SJCRH30 (cell line): ENCODE results near the gene SIX2. TPM values are rescaled to one million over a fixed set of nuclear protein-coding genes. Genes with fewer than 3 reads are reported as not detected.

Source experiments
- DNase-seq, 2 experiments: peaks; one replicate each; pipeline ENCODE4 v3.0.0-alpha.2; 2015 to 2020
- H3K27ac ChIP-seq: fragments of 250-450 bp; sonication (Bioruptor Pico); 2 replicates; pipeline ENCODE4 v1.5.1; 2020; ENCODE audit warnings: mild to moderate bottlenecking, moderate library complexity
- H3K27me3 ChIP-seq: fragments of 250-450 bp; sonication (Bioruptor Pico); 2 replicates; pipeline ENCODE4 v1.5.1; 2020; ENCODE audit warnings: mild to moderate bottlenecking, moderate library complexity
- H3K36me3 ChIP-seq: fragments of 250-450 bp; sonication (Bioruptor Pico); 2 replicates; pipeline ENCODE4 v1.5.1; 2020; ENCODE audit warnings: mild to moderate bottlenecking, moderate library complexity
- H3K4me1 ChIP-seq: fragments of 250-450 bp; sonication (Bioruptor Pico); 2 replicates; pipeline ENCODE4 v1.5.1; 2020; ENCODE audit warnings: mild to moderate bottlenecking, moderate library complexity
- H3K4me3 ChIP-seq: fragments of 250-450 bp; sonication (Bioruptor Pico); 2 replicates; pipeline ENCODE4 v1.5.1; 2020; ENCODE audit warnings: mild to moderate bottlenecking, moderate library complexity
- H3K9me3 ChIP-seq: fragments of 250-450 bp; sonication (Bioruptor Pico); replicated peaks from 2 replicates; pipeline ENCODE4 v1.5.1; 2020; ENCODE audit warnings: mild to moderate bottlenecking, moderate library complexity
- total RNA-seq: library from RNA; depleted of rRNA; stranded (reverse); fragments of >200 nt; shearing (Covaris generic); gene quantifications from 2 replicates; pipeline ENCODE4 v1.2.3, GENCODE V29; 2014

The SIX2 gene
- total RNA-seq, 1 experiment from 2014 or later, result 51.9 TPM

DNA sequence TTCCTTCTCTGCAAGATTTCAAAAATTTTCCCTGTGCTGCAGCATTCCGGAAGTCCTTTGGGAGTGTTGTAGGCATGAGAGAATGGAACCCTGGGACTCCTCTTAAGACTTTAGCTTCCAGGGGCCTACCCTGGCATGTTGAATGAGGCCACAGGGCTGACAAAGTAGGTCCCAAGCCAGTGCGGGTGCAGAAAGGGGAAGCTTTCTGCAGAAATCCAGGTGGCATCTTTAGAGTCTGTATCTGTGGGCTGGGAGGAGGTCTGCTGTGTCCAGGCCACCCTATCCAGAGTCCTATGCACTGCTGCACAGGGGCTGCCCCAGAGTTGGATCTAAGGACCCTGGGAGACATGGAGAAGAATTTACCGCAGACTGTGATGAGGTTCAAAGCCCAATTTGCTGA is 1.9 kb upstream of the SIX2 start:
- no peaks in the 10 kb centered on the region for H3K9me3 ChIP-seq
- peak overlapping the region; percentile 83 for H3K4me3 ChIP-seq
- H3K27ac ChIP-seq, result no peak overlapping the region; the same call in 1 of the 2 replicates
- no peak for DNase-seq
- peaks cover under 1% of the 10 kb centered on the region for H3K36me3 ChIP-seq
- no peaks in the 10 kb centered on the region for H3K27me3 ChIP-seq
- H3K4me1 ChIP-seq, result peaks cover 13% of the 10 kb centered on the region

DNA sequence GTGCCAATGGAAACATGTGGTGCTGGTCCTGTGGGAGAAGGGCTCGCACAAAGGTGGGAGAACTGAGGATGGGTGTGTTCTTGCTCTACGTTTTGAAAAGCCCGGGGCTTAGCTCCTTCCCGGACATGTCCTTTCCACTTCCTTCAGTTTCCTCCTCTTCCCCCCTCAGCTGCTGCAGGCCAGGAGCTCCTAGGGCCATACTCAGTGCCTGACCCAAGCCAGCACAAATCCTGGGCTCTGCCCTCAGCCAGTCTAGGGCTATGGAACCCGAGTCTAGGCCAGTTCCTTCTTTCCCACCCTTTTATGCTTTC is 1.4 kb upstream of the SIX2 start:
- Histone ChIP-seq H3K27ac (peak overlapping the region; percentile 70), H3K4me1 (peaks cover 13% of the 10 kb centered on the region), H3K27me3 (no peaks in the 10 kb centered on the region), H3K4me3 (peak overlapping the region; percentile 83), H3K9me3 (no peaks in the 10 kb centered on the region), H3K36me3 (peaks cover 5% of the 10 kb centered on the region)
- peak; percentile 55 to 64 for DNase-seq

DNA sequence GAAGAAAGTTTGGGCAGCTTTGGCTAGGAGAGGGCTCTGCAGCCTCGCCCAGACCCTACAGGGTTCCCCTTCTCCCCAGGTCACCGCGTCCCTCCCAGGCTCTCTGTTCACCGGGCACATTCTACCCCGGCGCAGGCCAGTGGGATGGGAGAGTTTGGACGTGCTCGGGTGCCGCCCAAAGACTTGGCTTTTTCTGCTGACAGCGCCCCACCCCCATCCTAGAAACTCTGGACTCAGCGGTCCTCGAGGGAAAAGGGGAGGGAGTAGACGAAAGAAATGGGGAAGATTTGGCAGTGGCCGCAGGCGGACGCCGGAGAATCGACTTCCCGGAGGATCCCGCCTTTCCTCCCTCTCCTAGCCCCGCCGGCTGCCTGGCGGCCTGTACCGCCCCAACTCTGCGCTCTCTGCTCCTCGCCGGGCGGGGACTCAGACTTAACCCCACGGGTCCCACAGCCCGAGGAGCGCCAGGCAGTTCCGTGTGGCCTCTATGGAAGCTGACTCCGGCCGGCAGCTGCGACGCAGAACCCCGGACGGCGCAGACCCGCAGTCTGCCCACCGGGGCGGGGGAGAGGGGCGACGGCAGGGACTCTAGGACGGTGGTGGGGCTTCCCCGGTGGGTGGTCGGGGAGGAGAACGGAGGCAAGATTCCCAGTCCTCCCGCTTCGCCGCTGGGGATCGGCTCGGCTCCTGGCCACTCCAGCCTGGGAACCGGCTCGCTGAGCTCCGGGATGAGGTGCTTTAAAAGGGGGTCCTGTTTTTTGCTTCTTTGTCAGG is 863 bp upstream of the SIX2 start:
- Histone ChIP-seq H3K4me3 (peak overlapping the region; percentile 83), H3K4me1 (peaks cover 13% of the 10 kb centered on the region), H3K9me3 (no peaks in the 10 kb centered on the region), H3K27ac (peak overlapping the region; percentile 70), H3K36me3 (peaks cover 10% of the 10 kb centered on the region), H3K27me3 (no peaks in the 10 kb centered on the region)
- DNase-seq, result peak; percentile 88 to 91

DNA sequence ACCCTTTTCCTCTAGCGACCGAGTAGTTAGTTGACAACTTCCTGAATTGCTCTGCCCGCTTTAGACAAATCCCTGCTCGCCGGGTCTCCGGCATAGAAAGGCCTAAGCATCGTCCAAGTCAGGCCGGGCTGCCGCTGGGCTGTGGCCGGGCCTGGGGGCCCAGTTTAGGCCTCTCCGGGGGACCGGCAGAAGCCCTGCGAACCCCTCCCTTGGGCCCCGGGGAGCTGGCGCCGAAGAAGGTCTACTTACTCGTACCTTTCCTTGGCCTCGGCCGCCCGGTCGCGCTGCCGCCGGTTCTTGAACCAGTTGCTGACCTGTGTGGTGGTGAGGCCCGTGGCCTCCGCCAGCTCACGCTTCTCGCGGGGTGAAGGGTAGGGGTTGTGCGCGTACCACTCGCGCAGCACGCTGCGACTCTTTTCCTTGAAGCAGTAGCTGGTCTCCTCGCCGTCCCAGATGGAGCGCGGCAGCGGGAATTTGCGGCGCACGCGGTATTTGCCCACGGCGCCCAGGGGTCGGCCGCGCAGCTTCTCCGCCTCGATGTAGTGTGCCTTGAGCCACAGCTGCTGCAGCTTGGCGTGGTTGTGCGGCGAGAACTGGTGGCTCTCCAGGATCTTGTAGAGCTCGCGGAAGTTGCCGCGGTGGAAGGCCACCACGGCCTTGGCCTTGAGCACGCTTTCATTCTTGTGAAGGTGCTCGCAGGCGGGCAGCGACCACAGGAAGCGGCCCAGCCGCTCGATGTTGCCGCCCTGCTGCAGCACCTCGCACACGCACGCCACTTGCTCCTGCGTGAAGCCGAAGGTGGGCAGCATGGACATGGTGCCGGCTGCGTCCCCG is 739 bp downstream of the SIX2 start:
- peak overlapping the region; percentile 65 for H3K27ac ChIP-seq
- H3K4me3 ChIP-seq, result peak overlapping the region; percentile 83
- no peaks in the 10 kb centered on the region for H3K9me3 ChIP-seq
- peak; percentile 67 to 71 for DNase-seq
- peaks cover 25% of the 10 kb centered on the region for H3K36me3 ChIP-seq
- peaks cover 4% of the 10 kb centered on the region for H3K4me1 ChIP-seq
- no peaks in the 10 kb centered on the region for H3K27me3 ChIP-seq

DNA sequence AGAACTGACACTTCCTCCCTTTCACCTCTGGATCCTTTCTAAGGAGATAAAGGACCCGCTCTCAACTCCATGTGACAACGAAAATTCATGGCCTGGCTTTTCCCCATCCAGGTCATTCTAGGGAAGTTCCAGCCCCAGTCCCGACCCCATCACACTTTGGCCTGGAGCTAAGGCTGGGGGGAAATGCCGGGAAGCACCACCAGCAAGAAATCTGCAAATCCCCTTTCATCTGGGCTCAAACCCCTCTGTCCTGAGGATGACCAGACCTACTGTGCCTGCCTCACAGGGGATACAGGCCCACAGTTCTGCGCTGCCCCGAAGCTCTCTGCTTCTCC is 1.3 kb downstream of the SIX2 start:
- Histone ChIP-seq H3K27ac (peak overlapping the region; percentile 65), H3K4me3 (peak overlapping the region; percentile 83), H3K27me3 (no peaks in the 10 kb centered on the region), H3K36me3 (peaks cover 31% of the 10 kb centered on the region), H3K4me1 (peaks cover 4% of the 10 kb centered on the region), H3K9me3 (no peaks in the 10 kb centered on the region)
- DNase-seq, result no peak

DNA sequence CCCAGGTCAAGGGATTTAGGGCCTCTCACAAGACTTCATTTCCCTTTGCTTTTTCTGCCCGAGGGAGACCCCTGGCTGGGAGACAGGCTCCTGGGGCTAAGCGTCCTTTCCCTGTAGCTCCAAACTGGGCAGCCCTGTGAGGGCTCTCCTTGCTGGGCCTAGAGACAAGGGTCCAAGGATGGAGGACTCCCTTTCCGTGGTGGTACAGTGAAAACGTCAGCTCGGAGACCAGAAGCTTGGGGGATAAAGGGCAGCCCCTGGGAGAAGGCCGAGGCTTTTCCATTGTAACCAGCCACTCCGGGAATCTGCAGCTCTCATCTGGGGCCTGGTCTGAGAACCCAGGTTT is 2.3 kb downstream of the SIX2 start:
- Histone ChIP-seq H3K4me1 (peaks cover 4% of the 10 kb centered on the region), H3K4me3 (peak overlapping the region; percentile 83), H3K9me3 (no peaks in the 10 kb centered on the region), H3K36me3 (peaks cover 36% of the 10 kb centered on the region), H3K27ac (no peak overlapping the region), H3K27me3 (no peaks in the 10 kb centered on the region)
- no peak for DNase-seq

DNA sequence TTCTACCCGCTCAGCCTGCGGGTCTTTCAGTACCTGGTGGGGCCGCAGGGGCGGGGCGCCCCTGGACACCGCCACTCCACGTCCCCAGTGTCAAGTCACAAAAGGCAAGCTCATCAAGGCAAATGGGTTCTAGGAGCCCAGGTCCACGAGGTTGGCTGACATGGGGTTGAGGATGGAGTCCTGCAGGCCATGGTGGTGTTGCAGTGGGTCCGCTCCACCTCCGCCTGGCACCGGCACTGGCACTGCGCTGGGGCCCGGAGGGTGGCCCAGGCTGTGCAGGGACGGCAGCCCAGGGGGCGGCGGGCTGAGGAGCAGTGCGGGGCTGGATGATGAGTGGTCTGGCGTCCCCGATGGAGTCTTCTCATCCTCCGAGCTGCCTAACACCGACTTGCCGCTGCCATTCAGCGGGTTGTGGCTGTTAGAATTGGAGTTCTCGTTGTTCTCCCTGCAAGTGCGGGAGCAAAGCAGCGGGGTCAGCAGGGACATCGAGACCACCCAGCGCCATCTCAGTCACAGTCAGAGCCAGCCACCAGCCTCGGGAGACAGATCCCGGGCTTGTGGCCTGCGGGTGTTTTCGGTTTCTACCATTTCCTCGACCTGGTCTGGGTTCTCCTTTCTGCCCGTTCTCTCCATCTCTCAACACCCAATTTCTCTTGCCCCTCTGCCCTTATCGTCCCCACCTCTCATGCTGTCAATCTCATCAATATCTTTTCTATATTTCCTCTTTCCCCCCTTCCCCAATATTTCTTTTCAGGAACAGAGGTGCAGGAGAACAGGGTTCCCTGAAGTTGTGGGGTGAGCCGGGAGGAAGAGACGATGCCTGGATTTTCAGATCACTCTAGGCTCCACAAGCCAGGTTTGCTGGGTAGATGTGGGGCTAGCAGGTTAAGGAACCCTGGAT is 3.0 kb downstream of the SIX2 start:
- H3K4me3 ChIP-seq, result no peak overlapping the region

DNA sequence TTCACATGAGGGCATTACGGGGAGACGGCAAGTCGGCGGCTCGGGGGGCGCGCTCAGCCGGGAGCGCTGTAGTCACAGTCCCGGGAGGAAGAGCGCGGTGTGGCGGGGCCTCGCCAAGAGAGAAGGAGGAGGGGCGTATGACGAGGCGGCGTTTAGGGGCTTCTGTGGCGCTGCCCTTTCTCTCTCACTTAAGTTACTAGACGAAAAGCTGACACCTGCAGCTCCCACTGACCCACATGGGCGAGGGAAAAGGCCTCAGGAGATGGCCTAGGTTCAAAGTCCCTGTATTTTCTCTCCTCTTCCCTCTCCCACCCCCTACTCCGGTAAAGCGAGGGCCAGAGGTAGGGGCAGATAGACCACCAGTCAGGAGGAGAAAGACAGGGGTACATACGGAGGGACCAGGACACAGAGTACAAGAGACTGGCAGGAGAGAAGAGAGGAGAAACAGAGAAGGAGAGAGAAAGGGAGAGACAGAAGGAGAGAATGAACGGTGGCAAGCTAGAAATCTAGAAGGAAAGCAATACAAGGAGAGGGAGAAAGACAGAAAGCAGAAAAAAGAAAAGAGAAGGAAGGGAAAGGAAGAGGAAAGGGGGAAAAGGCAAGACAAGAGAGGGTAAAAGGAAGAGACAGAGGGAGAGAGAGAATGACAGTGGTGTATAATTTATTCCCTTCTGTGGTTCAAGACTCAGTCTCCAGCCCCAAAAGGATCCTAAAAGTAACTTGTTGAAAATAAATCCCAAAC is 3.8 kb downstream of the SIX2 start:
- DNase-seq, result no peak
- Histone ChIP-seq H3K27ac (no peak overlapping the region), H3K27me3 (no peaks in the 10 kb centered on the region), H3K4me3 (no peak overlapping the region), H3K9me3 (no peaks in the 10 kb centered on the region; the same call in 1 of the 2 replicates), H3K36me3 (peaks cover 36% of the 10 kb centered on the region), H3K4me1 (no peaks in the 10 kb centered on the region)

More for the DNA sequence above, 3.0 kb downstream of the SIX2 start:
- peaks cover 36% of the 10 kb centered on the region for H3K36me3 ChIP-seq
- peaks cover 4% of the 10 kb centered on the region for H3K4me1 ChIP-seq
- DNase-seq, result no peak
- H3K9me3 ChIP-seq, result no peaks in the 10 kb centered on the region; the same call in 1 of the 2 replicates
- H3K27ac ChIP-seq, result no peak overlapping the region
- no peaks in the 10 kb centered on the region for H3K27me3 ChIP-seq

DNA sequence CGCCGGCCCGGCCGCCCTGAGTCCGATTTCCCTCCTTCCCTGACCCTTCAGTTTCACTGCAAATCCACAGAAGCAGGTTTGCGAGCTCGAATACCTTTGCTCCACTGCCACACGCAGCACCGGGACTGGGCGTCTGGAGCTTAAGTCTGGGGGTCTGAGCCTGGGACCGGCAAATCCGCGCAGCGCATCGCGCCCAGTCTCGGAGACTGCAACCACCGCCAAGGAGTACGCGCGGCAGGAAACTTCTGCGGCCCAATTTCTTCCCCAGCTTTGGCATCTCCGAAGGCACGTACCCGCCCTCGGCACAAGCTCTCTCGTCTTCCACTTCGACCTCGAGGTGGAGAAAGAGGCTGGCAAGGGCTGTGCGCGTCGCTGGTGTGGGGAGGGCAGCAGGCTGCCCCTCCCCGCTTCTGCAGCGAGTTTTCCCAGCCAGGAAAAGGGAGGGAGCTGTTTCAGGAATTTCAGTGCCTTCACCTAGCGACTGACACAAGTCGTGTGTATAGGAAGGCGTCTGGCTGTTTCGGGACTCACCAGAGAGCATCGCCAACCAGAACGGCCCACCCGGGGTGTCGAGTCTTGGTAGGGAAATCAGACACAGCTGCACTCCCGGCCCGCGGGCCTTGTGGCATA is 4.6 kb downstream of the SIX2 start:
- DNase-seq, result no peak
- Histone ChIP-seq H3K36me3 (peaks cover 36% of the 10 kb centered on the region), H3K27me3 (no peaks in the 10 kb centered on the region), H3K4me3 (no peak overlapping the region), H3K27ac (no peak overlapping the region), H3K9me3 (no peaks in the 10 kb centered on the region; the same call in 1 of the 2 replicates), H3K4me1 (no peaks in the 10 kb centered on the region)

GRCh38 chr2:45003579-45004551 is 5.4 kb downstream of the SIX2 start:
- no peak for DNase-seq
- Histone ChIP-seq H3K27me3 (no peaks in the 10 kb centered on the region), H3K4me3 (no peak overlapping the region), H3K36me3 (peaks cover 36% of the 10 kb centered on the region), H3K9me3 (no peaks in the 10 kb centered on the region; the same call in 1 of the 2 replicates), H3K27ac (no peak overlapping the region), H3K4me1 (no peaks in the 10 kb centered on the region)

DNA sequence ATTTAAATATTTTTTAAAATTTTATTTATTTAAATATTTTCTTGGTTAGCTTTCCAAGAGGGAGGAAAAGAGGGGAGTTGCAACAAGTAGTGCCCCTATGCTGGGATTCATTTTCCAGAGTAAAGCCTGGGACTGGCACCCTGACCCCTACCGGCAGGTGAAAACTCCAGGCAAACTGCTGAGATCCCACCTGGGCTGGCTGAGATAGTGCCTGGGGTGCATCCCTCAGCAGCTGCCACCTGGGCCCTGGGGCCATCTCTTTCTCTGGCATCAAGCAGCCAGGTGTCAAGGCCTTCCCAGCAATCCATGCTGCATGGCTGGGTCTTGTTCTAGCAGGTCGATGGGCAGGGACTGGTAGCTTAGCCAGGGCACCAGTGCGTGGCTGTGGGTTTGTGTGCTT is 6.6 kb downstream of the SIX2 start:
- no peak overlapping the region for H3K4me3 ChIP-seq
- H3K27me3 ChIP-seq, result no peaks in the 10 kb centered on the region
- H3K4me1 ChIP-seq, result no peaks in the 10 kb centered on the region
- peaks cover 36% of the 10 kb centered on the region for H3K36me3 ChIP-seq
- no peak for DNase-seq
- no peaks in the 10 kb centered on the region; the same call in 1 of the 2 replicates for H3K9me3 ChIP-seq
- H3K27ac ChIP-seq, result no peak overlapping the region

GRCh38 chr2:45001869-45002385 is 7.3 kb downstream of the SIX2 start:
- H3K27me3 ChIP-seq, result no peaks in the 10 kb centered on the region
- no peaks in the 10 kb centered on the region for H3K4me1 ChIP-seq
- no peak overlapping the region for H3K27ac ChIP-seq
- H3K4me3 ChIP-seq, result no peak overlapping the region
- no peak for DNase-seq
- H3K9me3 ChIP-seq, result no peaks in the 10 kb centered on the region; the same call in 1 of the 2 replicates
- H3K36me3 ChIP-seq, result peaks cover 36% of the 10 kb centered on the region
